22Rv1 (cell line): ENCODE measurements around the gene HTR7.
A peak's percentile ranks its signal among the peaks of the same experiment; 100 is the strongest.

Experiments used
- CTCF ChIP-seq: fragments of 450-650 bp; IDR thresholded peaks from 2 replicates; pipeline ENCODE4 v1.5.1; 2017; ENCODE audit warnings: mild to moderate bottlenecking
- ZFX ChIP-seq: fragments of 450-650 bp; IDR thresholded peaks from 2 replicates; pipeline ENCODE4 v1.6.1; 2017; ENCODE audit warnings: antibody characterized with exemption, borderline replicate concordance

GRCh38 chr10:90857635-90858460, at the start of gene HTR7:
- TF ChIP-seq CTCF (peak; percentile 83), ZFX (no peak)
